ENCODE results near the gene CCL17.
A peak's percentile ranks its signal among the peaks of the same experiment; 100 is the strongest.
"Not testable (repeated sequence)": the region's sequence is repeated elsewhere in the genome, so short reads cannot be mapped to it uniquely, and the experiment has no call there.

The CCL17 gene

GRCh38 chr16:57432505-57432904 lies 27.9 kb downstream of the CCL17 start:
- DNase-seq (ENCODE audit: low spot score) = no peak

GRCh38 chr16:57432989-57433388 lies 28.4 kb downstream of the CCL17 start:
- no peak for DNase-seq (ENCODE audit: low spot score)

GRCh38 chr16:57434003-57434402 lies 29.4 kb downstream of the CCL17 start:
- no peak for DNase-seq (ENCODE audit: low spot score)

GRCh38 chr16:57435838-57436237 lies 31.3 kb downstream of the CCL17 start:
- DNase-seq (ENCODE audit: low spot score) = no peak

- DNase-seq (ENCODE audit: low spot score) = not testable (repeated sequence)
Measured at GRCh38 chr16:57439947-57440346, 35.4 kb downstream of the CCL17 start.

GRCh38 chr16:57440551-57440950 lies 36.0 kb downstream of the CCL17 start:
- DNase-seq (ENCODE audit: low spot score) = not testable (repeated sequence)

GRCh38 chr16:57444711-57445110 lies 40.1 kb downstream of the CCL17 start:
- no peak for DNase-seq (ENCODE audit: low spot score)

- no peak for DNase-seq (ENCODE audit: low spot score)
Measured at GRCh38 chr16:57445510-57445909, 40.9 kb downstream of the CCL17 start.

- no peak for DNase-seq (ENCODE audit: low spot score)
Measured at GRCh38 chr16:57446531-57447185, 42.1 kb downstream of the CCL17 start.

- DNase-seq (ENCODE audit: low spot score) = peak; percentile 95
Measured at GRCh38 chr16:57447186-57447962, 42.8 kb downstream of the CCL17 start, which contains the start of the genes CIAPIN1 and COQ9. CIAPIN1 (minus strand) TSS chr16:57447385; CDS start chr16:57440928, 6,457 bp downstream. COQ9 (plus strand) TSS chr16:57447479; CDS start chr16:57447506, 27 bp downstream.

GRCh38 chr16:57452021-57452420 lies 47.5 kb downstream of the CCL17 start:
- DNase-seq (ENCODE audit: low spot score) = no peak

- DNase-seq (ENCODE audit: low spot score) = peak; percentile 92
Measured at GRCh38 chr16:57462209-57462977, 57.8 kb downstream of the CCL17 start, which contains the start of gene POLR2C. POLR2C (plus strand) TSS chr16:57462679; CDS start chr16:57462725, 46 bp downstream.

GRCh38 chr16:57462978-57463362 lies 58.4 kb downstream of the CCL17 start:
- no peak for DNase-seq (ENCODE audit: low spot score)

GRCh38 chr16:57464523-57464922 lies 60.0 kb downstream of the CCL17 start:
- DNase-seq (ENCODE audit: low spot score) = no peak
